Measurements from ENCODE around the gene SLCO3A1.

SLCO3A1 gene

DNA sequence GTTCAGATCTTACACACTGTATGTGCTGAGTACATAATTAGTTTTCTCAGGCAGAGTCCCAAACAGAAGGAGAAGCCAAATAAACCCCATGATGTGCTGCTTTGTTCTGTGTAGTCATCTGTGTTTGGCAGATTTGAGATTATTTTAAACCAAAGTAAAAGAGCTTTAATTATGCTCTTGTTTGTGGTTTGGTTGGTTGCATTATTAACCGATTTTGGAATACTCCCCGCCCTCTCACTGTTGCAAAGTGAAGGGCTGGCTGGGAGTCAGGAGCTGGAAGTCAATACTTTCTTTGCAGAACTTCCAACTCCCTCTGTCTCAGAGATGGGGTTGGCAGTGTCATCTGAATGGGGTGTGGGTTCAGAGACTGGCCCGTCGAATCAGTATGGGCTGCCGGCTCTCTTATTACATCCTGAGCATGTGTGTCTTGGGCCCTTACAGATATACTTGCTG lies 34.4 kb downstream of the SLCO3A1 start:
- Histone ChIP-seq H3K4me1 (ENCODE audit: insufficient read depth, low read length) (no peaks in the 10 kb centered on the region), H3K27ac (ENCODE audit: low read length) (no peak overlapping the region), H3K9me3 (ENCODE audit: insufficient read depth, low read length, severe bottlenecking) (no peaks in the 10 kb centered on the region), H2AFZ (ENCODE audit: low read depth, low read length) (no peak overlapping the region), H3K79me2 (ENCODE audit: insufficient read depth, low read length) (no peaks in the 10 kb centered on the region), H3K9ac (ENCODE audit: low read depth, low read length) (no peak overlapping the region), H3K27me3 (ENCODE audit: insufficient read depth, low read length, poor library complexity) (no peaks in the 10 kb centered on the region), H3K4me2 (ENCODE audit: insufficient read depth, low read length) (no peak overlapping the region), H4K20me1 (ENCODE audit: insufficient read depth, low read length) (no peaks in the 10 kb centered on the region), H3K4me3 (ENCODE audit: low read depth in 1 of 2, low read length in 2 of 2) (no peak overlapping the region), H3K36me3 (ENCODE audit: insufficient read depth, low read length) (no peaks in the 10 kb centered on the region)
- TF ChIP-seq, protein P1, sequence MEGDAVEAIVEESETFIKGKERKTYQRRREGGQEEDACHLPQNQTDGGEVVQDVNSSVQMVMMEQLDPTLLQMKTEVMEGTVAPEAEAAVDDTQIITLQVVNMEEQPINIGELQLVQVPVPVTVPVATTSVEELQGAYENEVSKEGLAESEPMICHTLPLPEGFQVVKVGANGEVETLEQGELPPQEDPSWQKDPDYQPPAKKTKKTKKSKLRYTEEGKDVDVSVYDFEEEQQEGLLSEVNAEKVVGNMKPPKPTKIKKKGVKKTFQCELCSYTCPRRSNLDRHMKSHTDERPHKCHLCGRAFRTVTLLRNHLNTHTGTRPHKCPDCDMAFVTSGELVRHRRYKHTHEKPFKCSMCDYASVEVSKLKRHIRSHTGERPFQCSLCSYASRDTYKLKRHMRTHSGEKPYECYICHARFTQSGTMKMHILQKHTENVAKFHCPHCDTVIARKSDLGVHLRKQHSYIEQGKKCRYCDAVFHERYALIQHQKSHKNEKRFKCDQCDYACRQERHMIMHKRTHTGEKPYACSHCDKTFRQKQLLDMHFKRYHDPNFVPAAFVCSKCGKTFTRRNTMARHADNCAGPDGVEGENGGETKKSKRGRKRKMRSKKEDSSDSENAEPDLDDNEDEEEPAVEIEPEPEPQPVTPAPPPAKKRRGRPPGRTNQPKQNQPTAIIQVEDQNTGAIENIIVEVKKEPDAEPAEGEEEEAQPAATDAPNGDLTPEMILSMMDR (IDR thresholded peaks at IDR 0.05; ENCODE audit: borderline replicate concordance, extremely low read depth, low read length, poor library complexity, severe bottlenecking) = no peak
- TF ChIP-seq EZH2 (IDR thresholded peaks at IDR 0.05; ENCODE audit: borderline replicate concordance, low read depth, low read length, severe bottlenecking) = no peak
- ATAC-seq (ENCODE audit: insufficient read depth, low read depth) = no peak
- DNase-seq = no peak

DNA sequence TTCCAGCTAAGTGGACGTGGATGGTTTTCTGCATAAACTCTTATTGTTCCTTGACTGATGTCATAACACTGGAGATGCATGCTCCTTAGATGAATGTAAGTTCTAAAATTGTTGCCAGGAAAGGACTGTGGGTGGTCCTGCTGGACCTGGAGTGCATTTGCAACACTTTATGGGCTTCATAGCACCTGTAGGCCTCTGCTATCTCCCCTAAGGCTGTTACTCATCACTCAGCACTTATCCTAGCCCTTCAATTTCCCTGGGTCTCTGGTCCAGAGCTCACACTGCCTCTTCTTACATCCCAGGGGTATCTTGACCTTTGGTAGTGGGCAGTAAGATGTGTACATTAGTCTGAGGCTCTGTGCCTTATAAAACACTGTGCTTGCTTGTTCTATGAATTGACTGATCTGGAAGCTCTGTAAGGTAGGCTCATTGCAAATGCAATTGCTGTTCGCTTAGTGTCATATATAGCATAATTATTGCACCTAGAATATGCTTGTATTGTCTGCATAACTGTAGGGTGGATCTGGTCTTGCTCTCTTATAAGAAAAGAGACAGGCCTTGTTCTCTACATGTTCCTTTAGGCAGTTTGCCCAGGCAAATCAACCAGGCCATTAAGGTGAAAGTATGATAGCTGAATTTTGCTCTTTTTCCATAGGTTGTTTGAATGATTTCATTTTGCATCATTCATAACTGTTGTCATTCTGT lies 35.8 kb downstream of the SLCO3A1 start:
- DNase-seq = no peak
- Histone ChIP-seq H4K20me1 (ENCODE audit: insufficient read depth, low read length) (no peaks in the 10 kb centered on the region), H3K27ac (ENCODE audit: low read length) (no peak overlapping the region), H3K79me2 (ENCODE audit: insufficient read depth, low read length) (no peaks in the 10 kb centered on the region), H3K4me1 (ENCODE audit: insufficient read depth, low read length) (no peaks in the 10 kb centered on the region), H3K9ac (ENCODE audit: low read depth, low read length) (no peak overlapping the region), H2AFZ (ENCODE audit: low read depth, low read length) (no peak overlapping the region), H3K9me3 (ENCODE audit: insufficient read depth, low read length, severe bottlenecking) (no peaks in the 10 kb centered on the region), H3K36me3 (ENCODE audit: insufficient read depth, low read length) (no peaks in the 10 kb centered on the region), H3K4me3 (ENCODE audit: low read depth in 1 of 2, low read length in 2 of 2) (no peak overlapping the region), H3K27me3 (ENCODE audit: insufficient read depth, low read length, poor library complexity) (no peaks in the 10 kb centered on the region), H3K4me2 (ENCODE audit: insufficient read depth, low read length) (no peak overlapping the region)
- no peak for TF ChIP-seq EZH2 (IDR thresholded peaks at IDR 0.05; ENCODE audit: borderline replicate concordance, low read depth, low read length, severe bottlenecking)
- TF ChIP-seq, protein P1 (IDR thresholded peaks at IDR 0.05; ENCODE audit: borderline replicate concordance, extremely low read depth, low read length, poor library complexity, severe bottlenecking) = no peak
- no peak for ATAC-seq (ENCODE audit: insufficient read depth, low read depth)

DNA sequence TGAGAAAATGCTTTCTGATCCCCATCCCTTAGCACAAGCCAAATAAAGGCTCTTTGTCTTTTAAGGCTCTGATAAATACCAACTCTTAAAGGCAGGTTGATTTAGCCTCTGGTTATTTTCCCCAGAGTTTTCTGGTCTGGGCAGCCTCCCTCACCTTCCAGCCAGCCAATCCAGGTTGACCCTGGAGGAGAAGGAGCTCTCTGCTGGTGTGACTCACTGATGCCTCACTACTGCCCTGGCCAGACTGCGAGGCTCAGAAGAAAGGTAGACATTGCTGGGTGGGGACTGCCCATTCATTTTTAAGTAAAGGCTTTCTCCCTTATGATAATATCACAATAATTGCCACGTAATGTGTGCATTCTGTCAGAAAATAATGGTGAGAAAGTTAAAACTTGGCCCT lies 37.1 kb downstream of the SLCO3A1 start:
- TF ChIP-seq, protein P1 (IDR thresholded peaks at IDR 0.05; ENCODE audit: borderline replicate concordance, extremely low read depth, low read length, poor library complexity, severe bottlenecking) = no peak
- no peak overlapping the region for H3K9ac ChIP-seq (ENCODE audit: low read depth, low read length)
- H3K9me3 ChIP-seq (ENCODE audit: insufficient read depth, low read length, severe bottlenecking) = no peaks in the 10 kb centered on the region
- H3K4me3 ChIP-seq (ENCODE audit: low read depth in 1 of 2, low read length in 2 of 2) = no peak overlapping the region
- H3K27me3 ChIP-seq (ENCODE audit: insufficient read depth, low read length, poor library complexity) = no peaks in the 10 kb centered on the region
- no peaks in the 10 kb centered on the region for H4K20me1 ChIP-seq (ENCODE audit: insufficient read depth, low read length)
- H3K4me1 ChIP-seq (ENCODE audit: insufficient read depth, low read length) = no peaks in the 10 kb centered on the region
- no peaks in the 10 kb centered on the region for H3K79me2 ChIP-seq (ENCODE audit: insufficient read depth, low read length)
- no peak overlapping the region for H2AFZ ChIP-seq (ENCODE audit: low read depth, low read length)
- no peak overlapping the region for H3K27ac ChIP-seq (ENCODE audit: low read length)
- DNase-seq (no peak), ATAC-seq (ENCODE audit: insufficient read depth, low read depth) (no peak)
- no peak overlapping the region for H3K4me2 ChIP-seq (ENCODE audit: insufficient read depth, low read length)
- H3K36me3 ChIP-seq (ENCODE audit: insufficient read depth, low read length) = no peaks in the 10 kb centered on the region
